Smooth muscle cell (in vitro differentiated cells): ENCODE results near the gene MBD3L5. TPM values are rescaled to one million over a fixed set of nuclear protein-coding genes. Genes with fewer than 3 reads are reported as not detected.
"Not testable (repeated sequence)": the region's sequence is repeated elsewhere in the genome, so short reads cannot be mapped to it uniquely, and the experiment has no call there.

Experiments
- DNase-seq: peaks from one replicate; lab custom pipeline; 2025; ENCODE audit not compliant: unreplicated experiment; lab: John Stamatoyannopoulos, UW
- H2AFZ ChIP-seq: fragments of 200-600 bp; sonication (generic); 2 replicates; pipeline ENCODE4 v1.6.0; 2016; ENCODE audit warnings: antibody characterized with exemption, low read depth, mild to moderate bottlenecking
- H3F3A ChIP-seq: fragments of 200-600 bp; sonication (generic); 2 replicates; pipeline ENCODE4 v1.6.0; 2017; ENCODE audit warnings: antibody characterized with exemption, low read depth
- H3K27ac ChIP-seq: fragments of 200-600 bp; sonication (generic); 2 replicates; pipeline ENCODE4 v1.5.1; 2016; ENCODE audit warnings: low read depth, mild to moderate bottlenecking
- H3K27me3 ChIP-seq: fragments of 200-600 bp; sonication (generic); 2 replicates; pipeline ENCODE4 v1.6.1; 2016; ENCODE audit warnings: low read depth, mild to moderate bottlenecking
- H3K36me3 ChIP-seq: fragments of 200-600 bp; sonication (generic); 2 replicates; pipeline ENCODE4 v1.5.1; 2016; ENCODE audit warnings: low read depth
- H3K4me1 ChIP-seq: fragments of 200-600 bp; sonication (generic); 2 replicates; pipeline ENCODE4 v1.5.1; 2016; ENCODE audit warnings: low read depth
- H3K4me2 ChIP-seq: fragments of 200-600 bp; sonication (generic); 2 replicates; pipeline ENCODE4 v1.6.0; 2016; ENCODE audit warnings: mild to moderate bottlenecking
- H3K4me3 ChIP-seq: fragments of 200-600 bp; sonication (generic); 2 replicates; pipeline ENCODE4 v1.5.1; 2016; ENCODE audit warnings: mild to moderate bottlenecking
- H3K79me2 ChIP-seq: fragments of 200-600 bp; sonication (generic); 2 replicates; pipeline ENCODE4 v1.6.0; 2016; ENCODE audit warnings: low read depth, mild to moderate bottlenecking
- H3K9ac ChIP-seq: fragments of 200-600 bp; sonication (generic); 2 replicates; pipeline ENCODE4 v1.6.0; 2016; ENCODE audit warnings: low read depth
- H3K9me3 ChIP-seq: fragments of 200-600 bp; sonication (generic); replicated peaks from 2 replicates; pipeline ENCODE4 v1.5.1; 2016; ENCODE audit warnings: low read depth
- H4K20me1 ChIP-seq: fragments of 200-600 bp; sonication (generic); 2 replicates; pipeline ENCODE4 v1.6.0; 2016; ENCODE audit warnings: low read depth
- CTCF ChIP-seq: fragments of 200-600 bp; sonication (generic); IDR thresholded peaks from 2 replicates; pipeline ENCODE4 v1.5.1; 2017; ENCODE audit warnings: borderline replicate concordance, mild to moderate bottlenecking, antibody characterized with exemption; ENCODE audit not compliant: insufficient read depth, poor library complexity, severe bottlenecking
- WGBS: methylation state at CpG from one replicate; pipeline ENCODE4 v1.1.7; 2016; ENCODE audit warnings: low lambda C conversion rate; 5-methylcytosine and 5-hydroxymethylcytosine counted together
- polyA plus RNA-seq: library from polyadenylated mRNA; unstranded; fragments of >200 nt; fragmentation: Nextera tagmentation; extraction: Ambion mirVana; gene quantifications from 2 replicates; pipeline ENCODE4 v1.2.1, GENCODE V29; 2016
- total RNA-seq: library from RNA; depleted of rRNA; stranded (reverse); fragments of >200 nt; gene quantifications from 2 replicates; pipeline ENCODE4 v1.2.3, GENCODE V29; 2014

Gene MBD3L5
- total RNA-seq (not detected in 2 replicates), polyA plus RNA-seq (not detected in 2 replicates)

GRCh38 chr19:7030278-7030677, at the start of gene MBD3L5:
TSS of gene MBD3L5 (plus strand) at chr19:7030578. CDS start at chr19:7030612, 34 bp downstream.
- not testable (repeated sequence) for DNase-seq
- no CpG with 5 or more reads among the region's 9 CpGs for WGBS

GRCh38 chr19:6983448-6983847, 46.9 kb upstream of the MBD3L5 start:
- Histone ChIP-seq H2AFZ (no peak overlapping the region), H3K36me3 (no peaks in the 10 kb centered on the region)
- TF ChIP-seq CTCF = no peak

More at GRCh38 chr19:7030278-7030677, at the start of gene MBD3L5:
- H3K9ac ChIP-seq, H3K27ac ChIP-seq, H3K27me3 ChIP-seq, H3K4me2 ChIP-seq, H3K4me1 ChIP-seq, H3K36me3 ChIP-seq, H2AFZ ChIP-seq, H3K4me3 ChIP-seq, H3F3A ChIP-seq, H4K20me1 ChIP-seq, H3K9me3 ChIP-seq, H3K79me2 ChIP-seq: not testable (repeated sequence)

GRCh38 chr19:6987850-6988249, 42.5 kb upstream of the MBD3L5 start:
- H2AFZ ChIP-seq = no peak overlapping the region
- TF ChIP-seq CTCF = no peak
- no peak overlapping the region for H3K4me3 ChIP-seq
- DNase-seq = no peak
- no peaks in the 10 kb centered on the region for H3K9me3 ChIP-seq
- no peaks in the 10 kb centered on the region for H3K27me3 ChIP-seq
- no peak overlapping the region for H3K27ac ChIP-seq
- H3F3A ChIP-seq = no peaks in the 10 kb centered on the region
- no peaks in the 10 kb centered on the region for H3K79me2 ChIP-seq
- no peak overlapping the region for H3K9ac ChIP-seq
- no peaks in the 10 kb centered on the region for H3K4me1 ChIP-seq
- WGBS = 45% methylated on average over 4 of the region's 4 CpGs
- no peaks in the 10 kb centered on the region for H3K36me3 ChIP-seq
- no peaks in the 10 kb centered on the region for H4K20me1 ChIP-seq
- no peak overlapping the region for H3K4me2 ChIP-seq

More at GRCh38 chr19:6983448-6983847, 46.9 kb upstream of the MBD3L5 start:
- Histone ChIP-seq H3K27ac (no peak overlapping the region), H3F3A (no peaks in the 10 kb centered on the region), H3K4me1 (no peaks in the 10 kb centered on the region), H3K9ac (no peak overlapping the region), H3K4me2 (no peak overlapping the region), H3K27me3 (no peaks in the 10 kb centered on the region), H3K79me2 (no peaks in the 10 kb centered on the region), H3K9me3 (no peaks in the 10 kb centered on the region), H4K20me1 (no peaks in the 10 kb centered on the region), H3K4me3 (no peak overlapping the region)
- no peak for DNase-seq

- no peaks in the 10 kb centered on the region for H3F3A ChIP-seq
- H3K4me3 ChIP-seq = no peak overlapping the region
- WGBS = 48% methylated on average over 3 of the region's 3 CpGs
- H3K4me2 ChIP-seq = no peak overlapping the region
- H4K20me1 ChIP-seq = no peaks in the 10 kb centered on the region
- no peak overlapping the region for H2AFZ ChIP-seq
- no peak for TF ChIP-seq CTCF
- H3K4me1 ChIP-seq = no peaks in the 10 kb centered on the region
- no peaks in the 10 kb centered on the region for H3K27me3 ChIP-seq
- DNase-seq = no peak
- no peaks in the 10 kb centered on the region for H3K79me2 ChIP-seq
- H3K36me3 ChIP-seq = no peaks in the 10 kb centered on the region
- no peak overlapping the region for H3K27ac ChIP-seq
- H3K9ac ChIP-seq = no peak overlapping the region
- H3K9me3 ChIP-seq = no peaks in the 10 kb centered on the region
Measured at GRCh38 chr19:6988257-6988656, 42.1 kb upstream of the MBD3L5 start.
